MM.1S (cell line): Measurements from ENCODE around the gene CES5A.

Source experiments
- EZH2 ChIP-seq: fragments of 300-600 bp; sonication (generic); optimal IDR thresholded peaks from 2 replicates; pipeline ENCODE3; 2017; ENCODE audit warnings: low read depth, mild to moderate bottlenecking, antibody characterized with exemption, low read length, mixed read lengths
- TF ChIP-seq, protein P1 (sequence below): fragments of 300-600 bp; sonication (generic); IDR thresholded peaks from 2 replicates; pipeline ENCODE4 v1.5.1; 2016; ENCODE audit warnings: antibody characterized with exemption, low read length, mixed read lengths

DNA sequence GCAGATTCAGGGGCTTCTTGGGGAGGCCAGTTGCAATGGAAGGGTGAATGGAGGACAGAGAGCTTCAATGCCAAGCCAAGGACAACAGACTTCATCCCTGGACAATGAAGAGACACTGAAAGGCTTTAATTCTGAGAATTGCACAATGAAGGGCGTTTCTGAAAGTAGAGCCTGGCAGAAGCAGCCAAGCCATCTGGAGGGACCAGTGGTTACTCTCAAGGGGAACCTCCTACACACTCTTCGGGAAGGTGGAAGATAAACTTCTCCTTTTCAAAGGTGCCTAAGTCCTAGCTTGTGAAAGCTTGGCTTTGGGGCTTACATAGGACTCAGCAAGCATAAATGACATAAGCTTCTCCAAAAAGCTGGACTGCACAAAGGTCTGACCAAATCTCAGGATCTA is 36.1 kb downstream of the CES5A start:
- TF ChIP-seq EZH2, result no peak
- TF ChIP-seq, protein P1, sequence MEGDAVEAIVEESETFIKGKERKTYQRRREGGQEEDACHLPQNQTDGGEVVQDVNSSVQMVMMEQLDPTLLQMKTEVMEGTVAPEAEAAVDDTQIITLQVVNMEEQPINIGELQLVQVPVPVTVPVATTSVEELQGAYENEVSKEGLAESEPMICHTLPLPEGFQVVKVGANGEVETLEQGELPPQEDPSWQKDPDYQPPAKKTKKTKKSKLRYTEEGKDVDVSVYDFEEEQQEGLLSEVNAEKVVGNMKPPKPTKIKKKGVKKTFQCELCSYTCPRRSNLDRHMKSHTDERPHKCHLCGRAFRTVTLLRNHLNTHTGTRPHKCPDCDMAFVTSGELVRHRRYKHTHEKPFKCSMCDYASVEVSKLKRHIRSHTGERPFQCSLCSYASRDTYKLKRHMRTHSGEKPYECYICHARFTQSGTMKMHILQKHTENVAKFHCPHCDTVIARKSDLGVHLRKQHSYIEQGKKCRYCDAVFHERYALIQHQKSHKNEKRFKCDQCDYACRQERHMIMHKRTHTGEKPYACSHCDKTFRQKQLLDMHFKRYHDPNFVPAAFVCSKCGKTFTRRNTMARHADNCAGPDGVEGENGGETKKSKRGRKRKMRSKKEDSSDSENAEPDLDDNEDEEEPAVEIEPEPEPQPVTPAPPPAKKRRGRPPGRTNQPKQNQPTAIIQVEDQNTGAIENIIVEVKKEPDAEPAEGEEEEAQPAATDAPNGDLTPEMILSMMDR, result no peak
